NCI-H2029 (cell line): ENCODE results near the gene OLFM1.
"Not testable (repeated sequence)": the region's sequence is repeated elsewhere in the genome, so short reads cannot be mapped to it uniquely, and the experiment has no call there.

ENCODE experiments used
- DNase-seq: peaks from one replicate; lab custom pipeline; 2025; lab: John Stamatoyannopoulos, UW

OLFM1 gene

DNA sequence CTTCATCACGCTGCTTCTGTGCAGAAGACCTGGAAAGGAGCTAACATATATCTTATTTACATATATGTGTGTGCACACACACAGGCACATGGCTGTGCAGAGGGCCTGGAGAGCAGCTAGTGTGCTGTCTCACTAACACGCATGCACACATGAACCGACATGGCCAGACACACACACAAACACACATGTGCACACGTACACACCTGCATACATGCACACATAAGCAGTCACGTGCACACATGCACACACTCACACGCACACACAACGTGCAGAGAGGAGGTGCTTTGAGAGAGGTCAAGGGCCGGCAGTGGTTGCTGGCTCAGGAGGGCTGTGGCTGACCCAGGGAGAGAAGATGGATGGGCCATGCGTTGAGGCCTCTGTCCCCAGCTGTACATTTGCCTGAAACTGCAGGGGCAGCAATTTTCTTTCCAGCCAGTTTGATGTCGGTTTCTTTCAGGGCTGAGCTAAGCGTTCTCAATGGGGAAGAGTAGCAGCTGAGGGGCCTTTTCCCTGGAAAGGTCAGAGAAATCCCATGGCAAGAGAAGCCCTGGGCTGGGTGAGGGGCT, 66.7 kb downstream of the OLFM1 start:
- no peak for DNase-seq

DNA sequence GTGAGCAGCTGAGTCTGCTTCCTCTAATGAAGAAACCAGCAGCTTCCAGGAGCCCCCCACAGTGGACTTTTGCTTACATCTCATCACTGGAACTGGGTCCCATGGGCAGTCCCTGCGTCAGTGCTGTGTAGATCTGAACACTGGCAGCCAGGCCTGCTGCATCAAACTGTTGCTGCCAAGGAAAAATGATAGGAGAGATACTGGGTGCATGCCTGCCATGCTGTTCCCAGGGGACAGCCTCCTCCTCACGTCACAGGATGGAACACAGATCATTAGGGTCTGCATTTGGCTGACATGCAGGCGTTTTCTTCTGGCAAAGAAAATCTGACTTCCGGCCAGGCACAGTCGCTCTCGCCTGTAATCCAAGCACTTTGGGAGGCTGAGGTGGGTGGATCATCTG, 67.9 kb downstream of the OLFM1 start:
- DNase-seq: no peak

DNA sequence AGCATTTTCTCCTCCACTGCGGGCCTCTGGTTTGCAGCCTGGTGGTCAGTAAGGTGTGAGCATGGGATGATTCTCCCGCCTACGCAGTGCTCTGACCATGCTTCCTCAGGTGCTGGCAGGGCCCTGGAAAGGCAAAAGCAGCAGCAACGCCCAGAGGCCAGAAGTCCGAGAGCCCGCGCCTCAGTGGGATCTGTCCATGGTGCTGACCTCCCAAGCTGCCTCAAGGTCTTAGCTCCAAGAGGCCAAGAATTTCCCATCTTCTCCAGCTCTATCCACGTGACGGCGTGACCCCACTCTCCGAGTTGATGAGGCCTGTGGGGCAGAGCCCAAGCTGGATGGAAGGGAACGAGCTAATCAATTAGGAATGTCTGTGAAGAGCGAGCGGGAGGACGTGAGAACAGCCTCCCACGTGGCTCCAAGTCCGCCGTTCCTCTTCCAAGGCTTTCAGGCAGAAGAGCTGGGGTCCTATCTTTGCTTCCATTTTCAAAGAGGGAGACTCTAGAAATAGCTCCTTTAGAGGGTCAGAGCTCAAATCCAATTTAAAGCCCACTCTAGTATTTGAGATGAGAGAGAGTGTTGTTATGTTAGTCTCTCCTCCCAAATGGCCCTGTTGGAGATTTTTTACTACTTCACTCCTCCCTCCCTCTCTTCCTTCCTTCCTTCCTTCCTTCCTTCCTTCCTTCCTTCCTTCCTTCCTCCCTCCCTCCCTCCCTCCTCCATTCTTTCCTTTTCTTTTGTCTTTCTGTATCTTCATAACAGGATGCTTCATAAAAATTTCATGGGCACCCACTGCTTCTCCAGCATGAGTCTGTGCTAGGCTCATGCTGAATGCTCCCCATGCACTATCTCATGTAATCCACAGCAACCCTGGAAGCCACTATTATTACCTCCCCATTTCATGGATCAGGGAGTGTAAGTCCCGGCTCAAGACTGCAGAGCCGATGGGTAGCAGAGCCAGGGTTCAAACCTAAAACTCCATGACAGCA, 69.3 kb downstream of the OLFM1 start:
- no peak for DNase-seq

DNA sequence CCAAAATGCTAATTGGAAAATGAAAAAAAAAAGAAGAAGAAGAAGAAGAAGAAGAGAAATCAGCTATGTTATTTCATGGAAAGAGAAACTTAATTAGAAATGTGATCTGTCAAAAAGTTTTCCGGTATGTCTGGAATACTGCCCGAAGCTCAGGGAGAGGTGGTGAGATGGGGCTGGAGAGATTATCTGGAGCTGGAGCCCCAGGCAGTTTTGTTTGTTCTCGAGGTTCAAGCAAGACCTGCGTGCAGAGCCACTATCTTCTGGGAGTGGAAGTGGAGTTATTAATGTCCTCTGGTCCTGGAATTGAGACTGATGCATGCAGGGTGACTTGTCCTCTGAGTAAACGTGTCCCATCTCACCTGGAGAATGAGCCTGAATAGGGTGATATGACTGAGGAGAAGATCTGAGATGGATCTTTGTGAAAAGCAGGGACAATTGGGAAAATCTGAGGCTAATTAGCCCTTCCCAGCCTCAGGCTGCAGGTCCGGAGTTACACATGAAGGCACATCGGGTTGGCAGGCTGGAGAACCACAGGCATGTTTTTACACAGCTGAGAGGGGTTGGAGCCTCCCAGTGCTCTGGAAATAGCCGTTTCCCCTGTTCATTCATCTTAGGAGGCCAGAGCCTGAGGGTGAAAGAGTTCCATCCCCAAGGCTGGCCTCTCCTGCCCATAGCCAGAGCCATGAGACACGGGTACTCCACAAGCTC, 70.5 kb downstream of the OLFM1 start:
- no peak for DNase-seq

DNA sequence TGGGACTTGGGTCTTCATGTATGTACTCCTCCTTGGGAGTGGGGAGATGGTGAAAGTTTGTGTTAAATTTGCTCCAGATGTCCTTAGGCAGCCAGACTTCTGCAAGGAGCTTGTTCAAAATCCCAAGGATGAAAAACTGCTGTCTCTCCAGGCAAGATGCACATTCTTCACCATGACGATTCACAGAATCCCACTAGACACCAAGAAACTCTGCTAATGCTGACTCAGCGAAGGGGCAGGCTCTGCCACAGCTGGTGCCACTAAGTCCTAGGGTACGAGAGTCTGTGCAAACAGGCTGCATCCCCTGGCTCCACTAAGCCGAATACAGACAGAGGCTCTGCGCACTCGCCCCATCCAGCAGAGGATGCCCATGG, 71.1 kb downstream of the OLFM1 start:
- DNase-seq: no peak

DNA sequence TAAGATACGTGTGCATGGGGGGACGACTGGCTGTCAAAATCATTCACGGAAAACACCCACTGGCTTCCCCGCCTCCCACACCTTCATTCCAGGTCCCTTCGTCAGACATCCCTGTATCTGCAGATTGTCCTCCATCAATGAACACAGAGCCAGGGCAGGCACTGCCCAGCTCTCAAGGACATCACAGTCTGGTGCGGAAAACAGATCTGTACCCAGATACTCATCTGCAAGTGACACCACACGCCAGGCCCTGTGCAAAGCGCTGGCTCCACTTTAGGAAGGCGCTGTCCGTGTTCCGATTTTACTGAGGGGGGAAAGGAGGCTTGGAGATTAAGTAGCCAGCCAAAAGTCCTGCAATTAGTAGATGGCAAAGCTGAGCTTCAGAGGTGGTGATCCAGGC, 72.3 kb downstream of the OLFM1 start:
- no peak for DNase-seq

DNA sequence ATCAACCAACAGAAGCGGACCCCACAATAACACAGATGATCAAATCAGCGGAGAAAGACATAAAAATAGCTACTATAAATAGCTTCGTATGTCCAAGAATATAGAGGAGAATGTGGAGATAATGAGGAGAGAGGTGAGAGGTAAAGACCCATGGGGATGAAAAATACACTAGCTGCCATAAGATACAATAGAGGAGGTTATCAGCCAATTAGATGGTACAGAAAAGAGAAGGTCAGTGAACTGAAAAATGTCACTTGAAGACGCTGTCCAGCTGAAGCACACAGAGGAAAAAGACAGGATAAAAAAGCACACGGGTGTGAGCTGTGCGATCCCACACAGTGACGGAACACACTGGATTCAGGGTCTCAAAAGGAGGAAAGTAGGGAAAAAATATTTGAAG, 73.4 kb downstream of the OLFM1 start:
- no peak for DNase-seq

DNA sequence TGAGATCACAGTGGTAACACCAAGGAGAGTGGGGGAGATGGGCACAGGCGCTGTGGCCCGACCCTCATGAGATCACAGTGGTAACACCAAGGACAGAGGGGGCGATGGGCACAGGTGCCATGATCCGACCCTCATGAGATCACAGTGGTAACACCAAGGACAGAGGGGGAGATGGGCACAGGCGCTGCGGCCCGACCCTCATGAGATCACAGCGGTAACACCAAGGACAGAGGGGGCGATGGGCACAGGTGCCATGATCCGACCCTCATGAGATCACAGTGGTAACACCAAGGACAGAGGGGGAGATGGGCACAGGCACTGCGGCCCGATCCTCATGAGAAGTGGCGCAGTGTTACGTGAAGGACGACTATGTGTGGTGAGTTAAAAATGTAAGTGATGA, 75.1 kb downstream of the OLFM1 start:
- not testable (repeated sequence) for DNase-seq

DNA sequence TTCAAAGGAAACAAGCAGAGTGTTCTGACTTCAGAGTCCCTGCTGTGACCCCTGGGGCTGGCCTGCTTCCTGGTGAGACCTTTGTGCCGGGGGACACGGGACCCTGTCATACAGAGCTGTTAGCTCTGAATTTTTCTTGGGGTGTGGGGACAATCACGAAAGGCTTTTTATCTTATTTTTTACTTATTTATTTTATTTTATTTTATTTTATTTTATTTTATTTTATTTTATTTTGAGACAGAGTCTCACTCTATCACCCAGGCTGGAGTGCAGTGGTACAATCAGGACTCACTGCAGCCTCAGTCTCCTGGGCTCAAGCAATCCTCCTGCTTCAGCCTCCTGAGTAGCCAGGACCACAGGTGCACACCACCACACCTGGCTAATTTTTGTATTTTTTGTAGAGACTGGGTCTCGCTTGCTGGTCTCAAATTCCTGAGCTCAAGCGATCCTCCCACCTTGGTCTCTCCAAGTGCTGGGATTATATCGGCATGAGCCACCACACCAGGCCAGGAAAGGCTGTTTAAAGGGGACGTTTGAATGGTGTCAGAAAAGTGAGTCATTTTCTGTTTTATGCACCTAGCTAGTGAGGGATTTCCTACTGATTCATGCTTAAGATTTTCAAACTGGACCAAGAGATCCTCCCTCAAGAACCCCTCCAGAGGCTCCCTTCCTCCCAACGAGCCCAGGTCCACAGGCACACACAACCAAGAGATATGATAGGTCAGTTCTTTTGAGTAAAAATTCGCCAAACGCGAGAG, 75.7 kb downstream of the OLFM1 start:
- DNase-seq: no peak

DNA sequence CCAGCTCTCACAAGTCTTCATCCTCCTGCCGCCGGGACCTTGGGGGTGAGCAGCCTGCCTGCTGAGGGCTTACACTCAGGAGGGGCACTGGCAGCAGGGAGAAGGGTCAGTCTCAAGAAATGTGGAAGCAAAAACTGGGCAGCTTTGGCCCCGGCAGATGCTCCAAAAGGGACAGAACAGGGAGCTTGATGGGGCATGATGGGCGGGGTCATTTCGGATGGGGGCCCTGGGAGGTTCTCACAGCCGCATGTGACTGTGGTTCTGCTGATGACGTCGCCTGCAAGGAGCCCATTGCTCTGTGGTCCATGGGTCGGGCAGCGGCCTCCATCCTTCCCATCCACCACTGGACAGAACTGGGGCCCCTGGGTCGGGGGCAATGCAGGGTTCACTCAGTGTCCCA, 76.6 kb downstream of the OLFM1 start:
- DNase-seq: no peak

DNA sequence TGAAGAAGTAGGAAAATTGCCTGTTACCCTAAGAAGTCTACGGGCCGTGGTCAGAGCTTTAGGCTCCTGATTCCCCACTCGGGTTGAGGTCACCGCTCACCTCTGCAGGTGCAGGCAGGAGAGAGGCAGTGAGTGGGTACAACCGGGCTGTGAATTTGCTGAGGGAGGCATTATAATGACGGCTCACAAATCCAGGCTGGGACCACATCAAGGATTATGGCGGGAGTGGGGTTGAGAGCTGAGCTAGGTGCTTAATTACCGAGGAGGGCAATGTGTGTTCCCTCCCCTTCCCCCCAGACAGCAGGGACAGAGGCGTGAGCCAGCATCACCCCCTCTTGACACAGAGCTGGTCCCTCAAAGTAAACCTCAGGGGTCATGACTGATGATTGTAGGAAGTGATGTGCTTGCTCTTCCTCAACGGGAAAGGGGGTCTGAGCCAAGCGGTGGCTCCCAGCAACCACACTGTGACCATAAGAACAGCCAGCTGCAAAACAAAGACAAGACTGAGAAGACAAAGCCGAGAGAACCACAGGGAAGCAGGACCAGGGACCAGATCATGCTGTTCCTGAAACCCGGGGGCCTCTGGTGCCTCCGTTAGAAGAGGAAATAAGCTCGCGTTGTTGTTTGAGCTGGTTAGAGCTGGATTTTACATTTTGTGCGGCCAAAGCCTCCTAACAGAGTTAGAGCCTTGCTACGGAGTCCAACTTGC, 77.7 kb downstream of the OLFM1 start:
- no peak for DNase-seq

DNA sequence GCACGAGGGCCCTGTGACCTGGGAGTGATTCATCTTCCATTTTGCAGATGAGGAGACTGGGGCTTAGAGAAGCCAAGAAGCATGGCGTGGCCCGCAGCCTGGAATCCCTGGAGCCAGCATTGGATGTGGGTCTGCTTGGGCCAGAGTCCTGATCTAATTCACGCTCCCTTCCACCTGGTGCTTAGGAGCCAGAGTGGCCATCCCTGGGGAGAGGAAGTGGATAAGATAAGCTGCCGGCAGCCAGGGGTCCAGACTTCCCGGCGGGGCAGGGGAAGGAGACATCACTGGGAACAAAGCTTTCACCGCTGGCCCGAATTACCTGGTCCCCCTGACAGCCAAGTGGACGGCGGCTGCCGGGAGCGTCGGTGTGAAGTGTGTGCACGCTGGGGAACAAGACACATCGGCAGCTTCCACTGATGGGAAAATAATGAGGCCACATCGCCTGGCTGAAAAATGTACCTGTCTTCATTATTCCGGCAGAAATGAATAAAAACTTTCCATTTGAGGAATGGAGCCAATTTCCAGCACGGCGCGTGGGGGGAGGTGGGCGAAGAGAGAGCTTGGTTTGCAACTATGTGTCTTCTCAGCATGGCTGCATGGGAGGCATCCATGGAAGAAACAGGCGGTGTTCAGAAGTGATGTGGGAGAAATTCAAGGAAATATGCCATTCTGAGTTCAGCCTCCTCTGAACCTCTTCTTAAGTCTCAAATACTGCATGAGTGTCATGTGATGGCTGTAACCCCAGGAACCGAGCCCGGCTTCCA, 78.5 kb downstream of the OLFM1 start:
- DNase-seq: no peak

DNA sequence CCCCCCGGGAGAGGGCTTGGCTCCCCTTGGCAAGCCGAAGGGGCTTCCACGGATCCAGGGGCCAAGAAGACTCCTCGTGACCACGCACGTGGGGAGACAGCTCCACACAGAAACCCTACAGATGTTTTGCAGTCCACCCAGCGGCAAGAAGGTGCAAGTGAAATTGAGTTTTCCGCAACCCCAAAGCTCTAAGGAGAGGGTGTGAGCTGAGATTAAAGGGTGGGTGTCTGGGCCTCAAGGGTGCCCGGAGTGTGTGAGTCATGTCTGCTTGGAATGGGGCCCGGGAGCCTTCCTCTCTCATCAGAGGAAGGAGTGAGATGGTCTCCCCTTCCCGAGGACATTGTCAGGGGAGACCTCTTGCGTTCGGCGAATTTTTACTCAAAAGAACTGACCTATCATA, 79.1 kb downstream of the OLFM1 start:
- DNase-seq: no peak

DNA sequence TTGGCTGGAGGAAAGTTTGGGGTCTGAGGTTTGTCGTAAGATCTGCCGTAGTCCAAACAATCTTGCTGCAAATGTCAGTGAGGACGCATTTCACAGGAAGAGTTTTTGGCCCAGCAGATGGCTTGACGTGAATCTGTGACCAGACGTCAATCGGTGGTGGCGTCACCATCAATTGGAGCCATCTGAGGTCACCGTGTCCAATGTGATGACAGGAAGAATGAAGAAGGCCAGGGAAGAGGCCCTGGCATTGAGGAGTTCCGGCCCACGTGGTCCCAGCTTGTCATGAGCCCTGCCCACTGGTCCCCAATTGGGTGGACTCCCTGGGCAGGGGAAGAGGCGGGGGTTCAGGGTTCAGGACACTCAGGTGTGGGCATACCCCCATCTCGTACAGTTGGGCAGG, 79.9 kb downstream of the OLFM1 start:
- no peak for DNase-seq

DNA sequence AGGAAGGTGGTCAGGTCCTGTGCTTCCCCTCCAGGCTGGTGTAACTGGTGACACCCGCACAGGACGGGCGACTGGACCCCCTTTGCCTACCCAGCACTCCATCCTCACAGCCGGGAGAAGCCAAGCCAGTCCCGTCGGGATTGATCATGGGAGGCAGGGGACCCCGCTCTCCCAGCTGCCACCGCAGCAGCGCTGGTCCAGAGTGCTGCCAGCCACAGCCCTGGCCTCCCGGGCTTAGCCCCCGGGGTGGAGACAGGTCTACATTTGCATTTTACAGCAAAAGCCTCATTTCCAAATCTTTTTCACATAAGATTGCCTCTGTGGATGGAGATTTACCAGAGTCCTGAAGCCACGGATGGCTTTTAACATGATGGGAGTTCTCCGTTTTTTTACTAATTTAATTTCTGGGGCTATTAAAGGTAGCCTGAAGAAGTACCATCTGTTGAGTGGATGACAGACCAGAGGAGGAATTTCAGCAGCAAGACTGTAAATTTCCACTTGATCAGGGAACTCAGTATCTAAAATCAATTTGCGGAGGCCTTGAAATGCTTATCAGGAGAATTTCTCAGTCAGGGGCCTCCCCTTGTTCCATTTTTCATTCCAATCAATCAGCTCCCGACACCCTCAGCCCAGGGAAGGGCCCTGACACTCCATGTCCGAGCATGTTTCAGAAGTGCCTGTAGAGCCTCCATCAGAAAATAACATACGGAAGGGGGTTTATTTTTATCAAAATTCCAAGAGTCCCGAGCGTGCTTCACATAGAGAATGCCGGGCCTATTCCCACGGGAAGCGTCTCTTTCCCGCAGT, 80.6 kb downstream of the OLFM1 start:
- DNase-seq: no peak

DNA sequence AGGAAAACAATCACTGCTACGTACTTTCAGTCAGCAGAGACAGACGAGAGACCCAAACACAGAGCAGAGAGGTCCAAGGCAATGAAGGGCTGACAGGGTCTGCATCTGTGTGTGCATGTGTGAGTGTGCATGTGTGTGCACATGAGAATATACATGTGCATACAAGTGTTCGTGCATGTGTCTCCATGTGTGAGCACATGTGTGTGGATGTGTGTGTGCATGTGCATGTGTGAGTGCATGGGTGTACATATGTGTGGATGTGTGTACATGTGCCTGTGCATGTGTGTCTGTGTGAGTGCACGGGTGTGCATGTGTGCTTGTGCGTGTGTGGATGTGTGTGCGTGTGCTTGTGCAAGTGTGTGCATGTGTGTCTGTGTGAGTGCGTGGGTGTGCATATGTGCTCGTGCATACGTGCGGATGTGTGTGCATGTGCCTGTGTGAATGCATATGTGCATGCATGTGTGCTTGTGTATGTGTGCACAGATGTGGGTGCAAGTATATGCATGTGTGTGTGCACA, 82.3 kb downstream of the OLFM1 start:
- DNase-seq: no peak

DNA sequence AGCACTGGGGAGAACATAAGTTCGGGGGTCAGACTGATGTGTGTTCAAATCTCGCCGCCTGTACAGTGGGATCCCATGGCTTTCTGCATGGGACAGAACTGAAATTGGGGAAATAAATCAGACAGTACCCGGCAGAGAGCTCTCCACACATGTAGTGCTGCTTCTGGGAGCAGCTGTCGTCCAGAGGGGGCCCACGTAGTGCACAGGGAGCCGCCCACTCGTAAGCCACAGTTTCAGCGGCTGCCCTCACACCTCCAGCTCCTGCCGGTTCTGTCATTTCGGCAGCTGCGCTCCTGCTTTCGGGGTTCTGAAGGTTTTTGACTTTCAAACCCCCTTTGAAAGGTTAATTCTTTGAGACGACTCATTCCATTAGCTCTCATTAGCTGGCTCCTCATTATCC, 83.1 kb downstream of the OLFM1 start:
- no peak for DNase-seq
